PC-9 (cell line): ENCODE results near the gene LBX1. TPM values are rescaled to one million over a fixed set of nuclear protein-coding genes. Genes with fewer than 3 reads are reported as not detected.

Source experiments
- BruUV-seq: library from RNA; stranded (reverse); fragments of 400-500 nt; replicated peaks from 2 replicates; lab custom pipeline; 2021; lab: Mats Ljungman, UMichigan
- CTCF ChIA-PET: fragments of 300-600 bp; sonication (Branson Sonifier 250); formaldehyde crosslinking; loops from one replicate; lab custom pipeline; 2022; ENCODE audit warnings: antibody characterized with exemption; lab: Charles Lee
- POLR2A ChIA-PET: fragments of 300-600 bp; sonication (Branson Sonifier 250); formaldehyde crosslinking; loops from one replicate; lab custom pipeline; 2022; ENCODE audit warnings: antibody characterized with exemption; ENCODE audit not compliant: unreplicated experiment; lab: Charles Lee
- DNase-seq, 2 experiments: peaks; one replicate each; pipeline versions ENCODE4 v3.0.0 to v3.0.0-alpha.2; 2015 to 2022; ENCODE audit warnings: mixed read lengths in 1 of 2
- H2AFZ ChIP-seq: fragments of 200-600 bp; sonication (generic); 2 replicates; pipeline ENCODE4 v1.8.1; 2017; ENCODE audit warnings: antibody characterized with exemption
- H3F3A ChIP-seq: fragments of 200-600 bp; sonication (generic); 2 replicates; pipeline ENCODE4 v1.8.1; 2017; ENCODE audit warnings: antibody characterized with exemption, mild to moderate bottlenecking, low read depth; ENCODE audit not compliant: insufficient read depth
- H3K27ac ChIP-seq: fragments of 200-600 bp; sonication (generic); 2 replicates; pipeline ENCODE4 v1.6.1; 2016; ENCODE audit warnings: mixed run types
- H3K27me3 ChIP-seq: fragments of 200-600 bp; sonication (generic); 2 replicates; pipeline ENCODE4 v1.6.1; 2016; ENCODE audit warnings: low read depth, mixed run types; ENCODE audit not compliant: insufficient read depth
- H3K36me3 ChIP-seq: fragments of 200-600 bp; sonication (generic); 2 replicates; pipeline ENCODE4 v1.6.1; 2016; ENCODE audit warnings: low read depth, mixed run types
- H3K4me1 ChIP-seq: fragments of 200-600 bp; sonication (generic); replicated peaks from 2 replicates; pipeline ENCODE4 v1.6.1; 2016; ENCODE audit warnings: mixed run types; ENCODE audit not compliant: insufficient read depth
- H3K4me2 ChIP-seq: fragments of 200-600 bp; sonication (generic); 2 replicates; pipeline ENCODE4 v1.6.1; 2017; ENCODE audit warnings: mixed run types
- H3K4me3 ChIP-seq: fragments of 200-600 bp; sonication (generic); 2 replicates; pipeline ENCODE4 v1.6.1; 2016; ENCODE audit warnings: mixed run types
- H3K79me2 ChIP-seq: fragments of 200-600 bp; sonication (generic); 2 replicates; pipeline ENCODE4 v1.6.1; 2017; ENCODE audit warnings: low read depth, mixed run types
- H3K9me2 ChIP-seq: fragments of 200-600 bp; sonication (generic); 2 replicates; pipeline ENCODE4 v1.8.1; 2017; ENCODE audit warnings: mild to moderate bottlenecking; ENCODE audit not compliant: insufficient read depth
- H3K9me3 ChIP-seq: fragments of 200-600 bp; sonication (generic); 2 replicates; pipeline ENCODE4 v1.8.1; 2016; ENCODE audit warnings: low read depth; ENCODE audit not compliant: insufficient read depth
- H4K20me1 ChIP-seq: fragments of 200-600 bp; sonication (generic); 2 replicates; pipeline ENCODE4 v1.8.1; 2017; ENCODE audit not compliant: insufficient read depth
- EZH2 ChIP-seq: fragments of 200-600 bp; sonication (generic); IDR thresholded peaks from 2 replicates; pipeline ENCODE4 v1.8.0; 2017; ENCODE audit warnings: antibody characterized with exemption, low read depth
- intact Hi-C: fragments of 100-400 bp; cut with micrococcal nuclease; formaldehyde crosslinking; loops from one replicate; pipeline ENCODE4 v1.10.0; 2022; ENCODE audit not compliant: unreplicated experiment
- total RNA-seq: library from RNA; stranded (reverse); gene quantifications from 2 replicates; pipeline ENCODE4 v1.2.3, GENCODE V29; 2021
- TF ChIP-seq, protein P1 (sequence below): fragments of 200-600 bp; sonication (generic); conservative IDR thresholded peaks from 2 replicates; pipeline ENCODE4 v1.6.1; 2017; ENCODE audit warnings: mixed run types, antibody characterized with exemption, mild to moderate bottlenecking, moderate library complexity

The LBX1 gene
- total RNA-seq, 1 experiment from 2014 or later: not detected

DNA sequence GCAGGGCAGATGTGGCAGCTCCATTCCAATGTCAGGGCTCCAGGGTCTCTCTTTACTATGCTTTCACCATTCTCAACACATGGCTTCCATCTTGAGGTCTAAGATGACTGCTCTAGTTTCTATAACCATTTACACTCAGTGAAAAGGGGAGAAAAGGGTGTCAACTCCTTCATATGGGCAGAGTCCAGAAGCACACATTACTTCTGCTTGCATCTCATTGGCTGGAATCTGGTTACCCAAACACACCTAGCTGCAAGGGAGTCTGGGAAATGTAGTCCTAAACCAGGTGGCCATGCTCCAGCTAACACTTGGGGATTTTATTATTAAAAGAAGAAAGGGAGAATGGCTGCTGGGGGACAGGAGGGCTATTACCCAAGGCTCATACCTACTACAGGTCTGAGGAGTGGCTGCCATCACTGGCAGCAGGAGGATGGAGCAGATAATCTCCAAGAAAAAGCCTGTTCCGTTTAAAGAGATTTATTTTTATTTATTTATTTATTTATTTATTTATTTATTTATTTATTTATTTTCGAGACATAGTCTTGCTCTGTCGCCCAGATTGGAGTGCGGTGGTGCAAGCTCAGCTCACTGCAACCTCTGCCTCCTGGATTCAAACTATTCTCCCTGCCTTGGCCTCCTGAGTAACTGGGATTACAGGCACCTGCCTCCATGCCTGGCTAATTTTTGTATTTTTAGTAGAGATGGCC lies 29.1 kb upstream of the LBX1 start:
- DNase-seq: no peak

DNA sequence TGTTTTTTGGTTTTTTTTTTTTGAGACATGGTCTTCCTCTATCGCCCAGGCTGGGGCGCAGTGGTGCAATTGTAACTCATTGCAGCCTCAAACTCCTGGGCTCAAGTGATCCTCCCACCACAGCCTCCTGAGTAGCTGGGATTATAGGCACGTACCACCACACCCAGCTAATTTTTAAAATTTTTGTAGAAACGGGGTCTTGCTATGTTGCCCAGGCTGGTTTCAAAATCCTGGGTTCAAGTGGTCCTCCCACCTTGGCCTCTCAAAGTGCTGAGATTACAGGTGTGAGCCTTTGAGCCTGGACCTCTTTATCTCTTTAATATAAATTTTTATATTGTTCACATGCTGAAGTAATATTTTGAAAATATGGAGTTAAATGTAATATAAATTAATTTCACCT lies 28.2 kb upstream of the LBX1 start:
- no peaks in the 10 kb centered on the region for H4K20me1 ChIP-seq
- no peak for TF ChIP-seq EZH2
- TF ChIP-seq, protein P1, sequence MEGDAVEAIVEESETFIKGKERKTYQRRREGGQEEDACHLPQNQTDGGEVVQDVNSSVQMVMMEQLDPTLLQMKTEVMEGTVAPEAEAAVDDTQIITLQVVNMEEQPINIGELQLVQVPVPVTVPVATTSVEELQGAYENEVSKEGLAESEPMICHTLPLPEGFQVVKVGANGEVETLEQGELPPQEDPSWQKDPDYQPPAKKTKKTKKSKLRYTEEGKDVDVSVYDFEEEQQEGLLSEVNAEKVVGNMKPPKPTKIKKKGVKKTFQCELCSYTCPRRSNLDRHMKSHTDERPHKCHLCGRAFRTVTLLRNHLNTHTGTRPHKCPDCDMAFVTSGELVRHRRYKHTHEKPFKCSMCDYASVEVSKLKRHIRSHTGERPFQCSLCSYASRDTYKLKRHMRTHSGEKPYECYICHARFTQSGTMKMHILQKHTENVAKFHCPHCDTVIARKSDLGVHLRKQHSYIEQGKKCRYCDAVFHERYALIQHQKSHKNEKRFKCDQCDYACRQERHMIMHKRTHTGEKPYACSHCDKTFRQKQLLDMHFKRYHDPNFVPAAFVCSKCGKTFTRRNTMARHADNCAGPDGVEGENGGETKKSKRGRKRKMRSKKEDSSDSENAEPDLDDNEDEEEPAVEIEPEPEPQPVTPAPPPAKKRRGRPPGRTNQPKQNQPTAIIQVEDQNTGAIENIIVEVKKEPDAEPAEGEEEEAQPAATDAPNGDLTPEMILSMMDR: no peak
- H3K27ac ChIP-seq: no peak overlapping the region
- no peaks in the 10 kb centered on the region; the same call in 1 of the 2 replicates for H3K27me3 ChIP-seq
- no peaks in the 10 kb centered on the region for H3K9me2 ChIP-seq
- intact Hi-C loops: no loop called here
- no peaks in the 10 kb centered on the region for H3K4me1 ChIP-seq
- H3K4me2 ChIP-seq: no peak overlapping the region
- no peaks in the 10 kb centered on the region for H3K9me3 ChIP-seq
- H3K79me2 ChIP-seq: no peaks in the 10 kb centered on the region
- no peaks in the 10 kb centered on the region for H3F3A ChIP-seq
- ChIA-PET POLR2A (no interaction called here), CTCF (interaction anchor here (0.7 kb wide), 2 partner anchors 312 to 346 kb away, joined by 3 to 5 read pairs; no protein-coding TSS in a partner anchor)
- BruUV-seq: no TSS peak
- no peak overlapping the region for H3K4me3 ChIP-seq
- H3K36me3 ChIP-seq: no peaks in the 10 kb centered on the region
- no peak overlapping the region for H2AFZ ChIP-seq
- DNase-seq: no peak

More for the DNA sequence above, 29.1 kb upstream of the LBX1 start:
- Histone ChIP-seq H4K20me1 (no peaks in the 10 kb centered on the region), H3K4me3 (no peak overlapping the region), H3K27me3 (no peaks in the 10 kb centered on the region; the same call in 1 of the 2 replicates), H3F3A (no peaks in the 10 kb centered on the region), H3K79me2 (no peaks in the 10 kb centered on the region), H3K9me3 (no peaks in the 10 kb centered on the region), H3K4me1 (no peaks in the 10 kb centered on the region), H3K9me2 (no peaks in the 10 kb centered on the region), H3K4me2 (no peak overlapping the region), H3K36me3 (no peaks in the 10 kb centered on the region), H3K27ac (no peak overlapping the region), H2AFZ (no peak overlapping the region)
- intact Hi-C loops: no loop called here
- BruUV-seq: no TSS peak
- TF ChIP-seq, protein P1: no peak
- no peak for TF ChIP-seq EZH2
- POLR2A ChIA-PET: no interaction called here
- CTCF ChIA-PET: no interaction called here

GRCh38 chr10:101257084-101257483 lies 27.8 kb upstream of the LBX1 start:
- ChIA-PET POLR2A (no interaction called here), CTCF (interaction anchor here (0.7 kb wide), 2 partner anchors 313 to 347 kb away, joined by 3 to 5 read pairs; no protein-coding TSS in a partner anchor)
- no peaks in the 10 kb centered on the region for H3K4me1 ChIP-seq
- H4K20me1 ChIP-seq: no peaks in the 10 kb centered on the region
- no TSS peak for BruUV-seq
- H3K27me3 ChIP-seq: no peaks in the 10 kb centered on the region; the same call in 1 of the 2 replicates
- H2AFZ ChIP-seq: no peak overlapping the region
- H3K79me2 ChIP-seq: no peaks in the 10 kb centered on the region
- H3K4me3 ChIP-seq: no peak overlapping the region
- H3K9me2 ChIP-seq: no peaks in the 10 kb centered on the region
- H3K36me3 ChIP-seq: no peaks in the 10 kb centered on the region
- TF ChIP-seq, protein P1: no peak
- no peak for TF ChIP-seq EZH2
- no peak overlapping the region for H3K27ac ChIP-seq
- DNase-seq: no peak
- no peaks in the 10 kb centered on the region for H3F3A ChIP-seq
- H3K4me2 ChIP-seq: no peak overlapping the region
- intact Hi-C loops: no loop called here
- no peaks in the 10 kb centered on the region for H3K9me3 ChIP-seq
